GM21423 (cell line): ENCODE results near the gene MUS81.
"Not testable (repeated sequence)": the region's sequence is repeated elsewhere in the genome, so short reads cannot be mapped to it uniquely, and the experiment has no call there.

Source experiments
- ATAC-seq: cut with Tn5 transposase; IDR thresholded peaks from one replicate; pipeline ENCODE4 v1.9.1; 2021; ENCODE audit warnings: mild to moderate bottlenecking, moderate library complexity; ENCODE audit not compliant: unreplicated experiment

MUS81 gene

GRCh38 chr11:65847746-65848145 lies 12.5 kb upstream of the MUS81 start:
- ATAC-seq, result no peak

DNA sequence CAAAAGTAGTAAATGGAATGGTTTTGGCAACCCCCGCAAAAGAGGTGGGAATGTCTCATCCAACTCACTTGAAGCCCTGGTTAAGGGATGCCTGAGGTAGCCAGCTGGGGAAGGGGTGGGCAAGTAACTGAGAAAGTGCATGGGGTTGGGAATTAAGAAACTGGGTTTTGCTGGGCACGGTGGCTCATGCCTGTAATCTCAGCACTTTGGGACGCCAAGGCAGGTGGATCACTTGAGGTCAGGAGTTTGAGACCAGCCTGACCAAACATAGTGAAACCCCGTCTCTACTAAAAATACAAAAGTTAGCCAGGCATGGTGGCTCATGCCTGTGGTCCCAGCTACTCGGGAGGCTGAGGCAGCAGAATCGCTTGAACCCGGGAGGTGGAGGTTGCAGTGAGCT lies 11.5 kb upstream of the MUS81 start:
- not testable (repeated sequence) for ATAC-seq

DNA sequence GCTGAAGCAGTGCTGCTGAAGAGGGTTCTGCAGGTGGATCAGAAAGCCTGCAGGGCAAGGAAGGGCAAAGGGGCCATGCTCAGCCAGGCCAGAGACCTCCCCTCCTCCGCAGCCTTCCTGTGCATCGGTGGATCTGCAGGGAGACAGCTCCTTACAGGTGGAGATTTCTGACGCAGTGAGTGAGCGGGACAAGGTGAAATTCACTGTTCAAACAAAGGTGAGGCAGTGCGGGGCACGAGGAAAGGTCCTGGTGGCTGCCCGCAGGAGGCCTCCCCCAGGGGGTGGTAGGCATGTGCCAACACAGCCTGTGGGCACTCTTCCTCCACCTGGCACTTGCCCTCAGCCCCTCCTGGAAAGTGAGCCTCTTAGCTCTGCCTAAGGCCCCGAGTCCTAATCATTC lies 10.9 kb upstream of the MUS81 start:
- no peak for ATAC-seq

GRCh38 chr11:65849771-65850216 lies 10.4 kb upstream of the MUS81 start:
- no peak for ATAC-seq

DNA sequence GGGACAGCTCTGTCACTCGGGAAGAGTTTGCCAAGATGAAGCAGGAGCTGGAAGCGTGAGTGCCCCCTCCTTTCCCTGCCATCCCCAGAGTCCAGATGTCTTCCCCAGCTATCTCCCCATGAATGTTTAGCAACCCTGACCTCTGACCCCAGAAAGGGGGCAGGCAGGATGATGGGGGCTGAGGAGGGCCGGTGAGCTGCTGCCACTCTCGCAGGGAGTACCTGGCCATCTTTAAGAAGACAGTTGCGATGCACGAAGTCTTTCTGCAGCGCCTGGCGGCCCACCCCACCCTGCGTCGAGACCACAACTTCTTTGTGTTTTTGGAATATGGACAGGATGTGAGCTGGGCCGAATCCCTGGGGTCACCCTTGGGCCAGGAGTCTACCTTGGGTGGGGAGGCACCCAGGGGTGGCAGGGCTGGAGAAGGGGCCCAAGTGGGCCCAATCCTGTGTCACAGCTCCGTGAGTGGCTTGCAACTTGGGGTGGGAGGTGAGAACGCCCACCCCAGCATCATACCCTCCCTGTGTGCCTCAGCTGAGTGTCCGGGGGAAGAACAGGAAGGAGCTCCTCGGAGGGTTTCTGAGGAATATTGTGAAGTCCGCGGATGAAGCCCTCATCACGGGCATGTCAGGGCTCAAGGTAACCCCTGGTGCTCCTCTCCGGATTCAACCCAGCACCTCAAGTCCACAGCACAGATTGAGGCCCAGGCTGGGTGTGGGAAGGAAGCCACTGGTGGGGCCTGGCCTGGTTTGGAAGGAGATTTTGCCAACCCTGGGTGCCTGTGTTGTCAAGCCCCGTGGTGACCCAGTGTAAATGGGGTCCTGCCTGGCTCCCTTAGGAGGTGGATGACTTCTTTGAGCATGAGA lies 9.8 kb upstream of the MUS81 start:
- ATAC-seq, result no peak

- ATAC-seq, result no peak
These were observed 9.1 kb upstream of the MUS81 start for GRCh38 chr11:65851083-65851579.

GRCh38 chr11:65851811-65852507 lies 8.3 kb upstream of the MUS81 start:
- no peak for ATAC-seq

DNA sequence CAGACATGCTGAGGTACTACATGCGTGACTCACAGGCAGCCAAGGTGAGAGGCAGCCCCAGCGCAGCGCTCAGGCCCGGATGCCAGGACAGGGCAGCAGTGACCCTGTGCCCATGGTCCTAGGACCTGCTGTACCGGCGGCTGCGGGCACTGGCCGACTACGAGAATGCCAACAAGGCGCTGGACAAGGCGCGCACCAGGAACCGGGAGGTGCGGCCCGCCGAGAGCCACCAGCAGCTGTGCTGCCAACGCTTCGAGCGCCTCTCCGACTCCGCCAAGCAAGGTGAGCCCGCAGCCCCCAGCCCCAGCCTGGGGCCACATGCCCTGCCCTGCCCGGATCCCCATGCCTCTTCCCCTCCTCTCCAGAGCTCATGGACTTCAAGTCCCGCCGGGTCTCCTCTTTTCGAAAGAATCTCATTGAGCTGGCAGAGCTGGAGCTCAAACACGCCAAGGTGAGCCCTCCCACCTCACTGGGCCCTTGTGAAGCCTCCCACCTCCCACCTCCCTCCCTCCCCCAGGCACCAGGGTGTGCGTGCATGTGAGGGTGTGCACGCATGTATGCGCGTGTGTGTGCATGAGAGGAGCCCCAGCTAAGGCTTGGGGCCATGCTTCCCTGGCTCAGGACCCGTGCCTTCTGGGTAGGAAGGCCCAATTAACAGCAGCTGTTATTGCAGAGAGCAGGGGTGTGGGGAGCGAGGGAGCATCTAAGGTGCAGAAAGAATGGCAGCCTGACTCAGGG lies 7.6 kb upstream of the MUS81 start:
- no peak for ATAC-seq

GRCh38 chr11:65853246-65853979 lies 6.8 kb upstream of the MUS81 start:
- ATAC-seq, result no peak

GRCh38 chr11:65854161-65854592 lies 6.1 kb upstream of the MUS81 start:
- no peak for ATAC-seq

DNA sequence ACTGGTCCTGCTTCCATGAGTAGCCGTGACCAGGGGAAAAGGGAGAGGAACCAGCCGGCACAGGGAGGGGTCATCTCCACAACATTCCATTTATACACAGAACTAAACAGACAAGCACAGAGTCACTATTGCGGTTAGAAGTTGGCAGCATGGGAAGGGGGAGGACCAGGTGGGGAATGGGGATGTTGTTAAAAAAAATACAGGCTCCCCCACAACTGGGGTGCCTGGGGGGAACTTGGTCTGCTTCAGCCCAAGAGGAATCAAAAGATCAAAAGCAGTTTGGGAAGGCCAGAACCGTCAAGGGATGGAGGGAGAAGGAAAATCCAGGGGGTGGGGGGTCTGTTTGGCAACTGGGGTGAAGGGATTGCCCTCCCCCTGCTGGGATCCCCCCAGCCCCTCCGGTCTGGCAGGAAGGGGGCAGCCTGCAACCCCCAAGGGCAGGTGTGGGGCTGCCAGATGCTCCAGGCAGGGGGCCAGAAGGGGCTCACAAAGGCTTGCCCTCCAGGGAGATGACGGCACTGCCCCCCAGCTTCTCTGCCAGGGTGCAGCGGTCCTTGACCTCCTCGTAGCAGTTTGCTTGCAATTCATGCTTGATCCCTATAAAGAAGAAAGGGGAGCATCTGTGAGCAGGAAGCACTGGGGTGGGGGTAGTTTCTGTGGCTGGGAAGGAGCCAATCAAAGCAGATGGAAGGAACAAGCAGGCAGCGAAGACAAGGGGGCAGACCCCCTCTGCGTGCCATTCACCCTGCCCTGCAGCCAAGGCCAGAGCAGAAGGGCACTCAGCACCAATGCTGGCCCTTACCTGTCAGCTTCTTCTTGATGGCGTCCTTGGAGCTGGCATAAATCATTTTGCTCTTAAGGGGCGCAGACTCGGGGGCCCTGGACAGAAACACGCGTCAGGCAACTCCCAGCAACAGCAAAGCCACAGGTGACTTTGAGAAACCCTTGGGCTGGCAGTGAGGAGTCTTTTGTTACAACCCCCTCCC lies 5.1 kb upstream of the MUS81 start:
- no peak for ATAC-seq

DNA sequence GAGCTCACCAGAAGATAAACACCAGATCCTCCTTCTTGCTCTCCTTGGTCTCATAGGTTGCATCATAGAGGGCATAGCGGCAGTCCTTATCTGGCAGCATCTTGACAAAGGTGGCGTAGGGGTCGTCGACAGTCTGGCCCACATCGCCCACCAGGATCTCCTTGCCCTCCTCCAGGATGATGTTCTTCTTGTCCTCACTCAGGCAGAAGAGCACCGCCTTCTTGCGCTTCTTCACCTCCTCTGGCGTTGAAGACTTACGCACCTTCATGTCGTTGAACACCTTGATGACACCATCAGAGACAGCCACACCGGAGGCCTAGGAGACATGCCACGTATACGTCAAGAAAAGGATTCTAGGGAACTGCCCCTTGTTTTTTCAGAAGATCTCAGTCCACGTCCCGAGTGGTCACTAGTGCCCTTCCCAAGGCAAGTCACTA lies 4.3 kb upstream of the MUS81 start:
- ATAC-seq, result no peak

- peak; percentile 24 for ATAC-seq
These were observed 3.3 kb upstream of the MUS81 start for GRCh38 chr11:65856689-65857499.

GRCh38 chr11:65857500-65857852 lies 2.8 kb upstream of the MUS81 start:
- peak; percentile 1 for ATAC-seq

DNA sequence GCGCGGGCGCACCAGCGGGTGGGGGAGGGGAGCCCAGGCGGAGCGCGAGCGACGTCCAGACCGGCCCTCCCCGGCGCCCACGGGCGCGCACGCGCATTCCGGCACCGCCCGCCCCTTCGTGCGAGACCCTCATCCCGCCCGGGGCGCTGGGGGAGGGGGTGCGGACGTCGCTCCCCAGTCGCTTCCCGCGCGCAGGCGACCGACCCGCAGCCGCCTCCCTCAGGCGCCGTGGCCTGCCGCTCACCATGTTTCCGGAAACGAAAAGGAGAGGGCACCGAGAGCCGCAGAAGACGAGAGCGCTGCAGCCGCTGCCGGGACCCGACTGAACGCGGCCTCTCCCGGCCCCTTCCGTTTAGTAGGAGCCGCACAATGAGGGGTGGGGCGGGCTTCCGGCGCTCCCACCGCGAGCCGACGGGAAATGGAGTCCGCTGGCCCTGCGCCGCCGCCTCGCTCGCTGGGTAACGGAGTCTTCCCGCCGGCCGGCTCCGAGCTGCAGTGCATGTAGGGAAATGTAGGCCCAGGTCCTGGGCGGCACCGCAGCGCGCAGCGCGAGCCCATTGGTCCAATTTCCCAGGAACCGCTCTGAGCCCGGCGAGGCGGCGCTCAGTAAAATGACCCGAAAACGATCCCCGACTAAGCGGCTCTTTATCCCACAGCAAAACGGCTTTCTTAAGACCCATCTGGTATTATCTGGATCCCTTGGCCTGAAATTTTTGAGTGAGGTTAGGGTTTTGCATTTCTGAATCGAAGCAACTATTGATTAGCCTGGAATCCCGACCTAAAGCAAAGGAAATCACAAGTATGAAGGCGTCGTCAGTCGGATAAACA lies 2.2 kb upstream of the MUS81 start, which contains the start of gene CFL1:
CFL1 (minus strand) TSS at position 328 of the 828 bp plus-strand sequence; CDS start at position 247, 81 bp downstream.
- peak; percentile 42 for ATAC-seq

DNA sequence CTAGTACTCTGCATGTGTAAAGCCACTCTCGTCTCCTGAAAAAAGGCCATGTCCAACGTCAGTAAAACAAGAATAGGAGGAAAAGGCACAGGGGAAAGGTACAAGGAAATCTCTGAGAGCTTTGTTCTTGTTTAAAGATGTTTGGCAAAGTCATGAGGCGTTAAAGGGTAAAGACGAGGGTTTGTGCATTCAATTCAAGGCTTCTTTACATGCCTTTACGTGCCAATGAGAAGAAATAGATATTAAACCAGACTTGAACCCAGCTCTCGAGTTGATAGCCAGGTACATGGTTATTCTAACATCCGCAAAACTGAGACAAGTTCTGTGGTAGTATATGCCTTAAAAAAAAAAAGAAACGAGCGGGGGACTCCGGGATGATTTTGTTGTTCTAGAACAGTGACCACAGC lies 1.5 kb upstream of the MUS81 start:
- ATAC-seq, result no peak

- peak; percentile 53 for ATAC-seq
These were observed 980 bp upstream of the MUS81 start for GRCh38 chr11:65859095-65859811.
